T47D (cell line): Measurements from ENCODE around the gene TRAPPC1.

ENCODE experiments used
- DNase-seq, 2 experiments: peaks; one replicate each; pipeline versions ENCODE4 v3.0.0 to v3.0.0-alpha.2; 2011 to 2012; ENCODE audit warnings: low read depth in 1 of 2, low spot score in 1 of 2
- JUND ChIP-seq: IDR thresholded peaks from 2 replicates; pipeline ENCODE4 v1.6.1; 2012; ENCODE audit warnings: low read depth
- in situ Hi-C: cut with HindIII; loops from 2 replicates; pipeline ENCODE4 v1.10.0; 2016; ENCODE audit warnings: low sequenced_read_pairs, low pct_unique_long_range_greater_than_20kb

The TRAPPC1 gene

GRCh38 chr17:7911116-7911515 lies 20.6 kb downstream of the TRAPPC1 start:
- in situ Hi-C loops = no loop called here
- DNase-seq = no peak
- no peak for TF ChIP-seq JUND

GRCh38 chr17:7910711-7911110 lies 21.0 kb downstream of the TRAPPC1 start:
- no peak for TF ChIP-seq JUND
- in situ Hi-C loops = no loop called here
- DNase-seq = no peak

- TF ChIP-seq JUND = no peak
- DNase-seq = no peak
- in situ Hi-C loops = no loop called here
Observed at GRCh38 chr17:7910281-7910680, 21.5 kb downstream of the TRAPPC1 start.

GRCh38 chr17:7909089-7909488 lies 22.7 kb downstream of the TRAPPC1 start:
- TF ChIP-seq JUND = no peak
- DNase-seq = no peak
- in situ Hi-C loops = no loop called here

GRCh38 chr17:7903154-7904103 lies 28.3 kb downstream of the TRAPPC1 start:
- no peak for DNase-seq
- in situ Hi-C loops = no loop called here
- TF ChIP-seq JUND = no peak

- in situ Hi-C loops = no loop called here
- TF ChIP-seq JUND = no peak
- DNase-seq = peak in 1 of 2 experiments; percentile 38
Observed at GRCh38 chr17:7897773-7898172, 34.0 kb downstream of the TRAPPC1 start.

- in situ Hi-C loops = no loop called here
Observed at GRCh38 chr17:7897090-7897489, 34.7 kb downstream of the TRAPPC1 start.

GRCh38 chr17:7894866-7895265 lies 36.9 kb downstream of the TRAPPC1 start:
- in situ Hi-C loops = no loop called here
- no peak for DNase-seq
- TF ChIP-seq JUND = no peak

More at GRCh38 chr17:7897090-7897489, 34.7 kb downstream of the TRAPPC1 start:
- no peak for TF ChIP-seq JUND
- no peak for DNase-seq

- in situ Hi-C loops = no loop called here
- DNase-seq = no peak
- no peak for TF ChIP-seq JUND
Observed at GRCh38 chr17:7894226-7894625, 37.5 kb downstream of the TRAPPC1 start.

GRCh38 chr17:7893187-7893880 lies 38.4 kb downstream of the TRAPPC1 start:
- DNase-seq = no peak
- TF ChIP-seq JUND = no peak
- in situ Hi-C loops = no loop called here

- TF ChIP-seq JUND = no peak
- in situ Hi-C loops = no loop called here
- peak; percentile 86 to 97 for DNase-seq
Observed at GRCh38 chr17:7889166-7889955, 42.4 kb downstream of the TRAPPC1 start.

- DNase-seq = peak; percentile 57 to 96
- in situ Hi-C loops = no loop called here
- no peak for TF ChIP-seq JUND
Observed at GRCh38 chr17:7888184-7888920, 43.4 kb downstream of the TRAPPC1 start, which contains the start of gene CHD3. Gene CHD3, plus strand, starts transcription at chr17:7888789. Its CDS starts 212 bp downstream, at chr17:7889001.
